SK-N-SH (cell line): ENCODE results near the gene GABRR2. TPM values are rescaled to one million over a fixed set of nuclear protein-coding genes. Genes with fewer than 3 reads are reported as not detected.

Experiments
- CTCF ChIA-PET: fragments of 300-600, 350-600 bp; formaldehyde crosslinking; extraction: SDS; loops from one replicate; lab custom pipeline; 2021; lab: Yijun Ruan, JAX
- POLR2A ChIA-PET: fragments of 350-600 bp; sonication (Branson Sonifier 250); formaldehyde crosslinking; extraction: SDS; loops from one replicate; lab custom pipeline; 2020; ENCODE audit warnings: antibody characterized with exemption, inconsistent platforms; lab: Yijun Ruan, JAX
- DNase-seq: peaks from one replicate; pipeline ENCODE4 v3.0.0; 2012
- H2AFZ ChIP-seq: fragments of 200-600 bp; sonication (generic); 2 replicates; pipeline ENCODE4 v1.8.1; 2016; ENCODE audit warnings: antibody characterized with exemption, mild to moderate bottlenecking, low read depth
- H3F3A ChIP-seq: fragments of 200-600 bp; sonication (generic); replicated peaks from 2 replicates; pipeline ENCODE3; 2016; ENCODE audit warnings: antibody characterized with exemption, mild to moderate bottlenecking; ENCODE audit not compliant: insufficient read depth
- H3K27ac ChIP-seq, 2 experiments: fragments of 200-500 bp in 1 of 2; fragments of 200-600 bp in 1 of 2; sonication (Bioruptor generic) in 1 of 2; sonication (generic), shearing (Covaris generic) in 1 of 2; 2 replicates each; pipeline versions ENCODE4 v1.5.1 to v1.6.1; 2014 to 2016; ENCODE audit warnings: low read depth in 2 of 2, inconsistent platforms in 1 of 2, low read length in 1 of 2, mild to moderate bottlenecking in 1 of 2, mixed read lengths in 1 of 2
- H3K27me3 ChIP-seq: fragments of 200-600 bp; sonication (generic), shearing (Covaris generic); 2 replicates; pipeline ENCODE4 v1.6.1; 2016; ENCODE audit warnings: mixed run types; ENCODE audit not compliant: insufficient read depth
- H3K36me3 ChIP-seq, 2 experiments: fragments of 200-500 bp in 1 of 2; fragments of 200-600 bp in 1 of 2; sonication (Bioruptor generic) in 1 of 2; sonication (generic) in 1 of 2; replicated peaks in 1 of 2; 2 replicates each; pipeline versions ENCODE3 to v1.5.1; 2014 to 2016; ENCODE audit warnings: low read length in 1 of 2, mild to moderate bottlenecking in 1 of 2; ENCODE audit not compliant: insufficient read depth in 2 of 2, control insufficient read depth in 1 of 2
- H3K4me1 ChIP-seq, 2 experiments: fragments of 200-500 bp in 1 of 2; fragments of 200-600 bp in 1 of 2; sonication (Bioruptor generic) in 1 of 2; sonication (generic), shearing (Covaris generic) in 1 of 2; 2 replicates each; pipeline versions ENCODE4 v1.5.1 to v1.6.1; 2014 to 2016; ENCODE audit warnings: low read depth in 1 of 2, low read length in 1 of 2, mixed run types in 1 of 2; ENCODE audit not compliant: insufficient read depth in 2 of 2, control insufficient read depth in 1 of 2
- H3K4me2 ChIP-seq: fragments of 200-600 bp; sonication (generic), shearing (Covaris generic); 2 replicates; pipeline ENCODE4 v1.6.1; 2017; ENCODE audit warnings: mixed run types
- H3K4me3 ChIP-seq, 2 experiments: fragments of 200-500 bp in 1 of 2; fragments of 200-600 bp in 1 of 2; sonication (Bioruptor generic) in 1 of 2; sonication (generic), shearing (Covaris generic) in 1 of 2; 2 replicates each; pipeline versions ENCODE4 v1.5.1 to v1.8.1; 2014 to 2016; ENCODE audit warnings: low read depth in 2 of 2, inconsistent platforms in 1 of 2, low read length in 1 of 2, mild to moderate bottlenecking in 1 of 2, mixed read lengths in 1 of 2, moderate library complexity in 1 of 2
- H3K79me2 ChIP-seq: fragments of 200-600 bp; sonication (generic); 2 replicates; pipeline ENCODE4 v1.8.1; 2017; ENCODE audit warnings: mild to moderate bottlenecking; ENCODE audit not compliant: insufficient read depth
- H3K9ac ChIP-seq: fragments of 200-600 bp; sonication (generic); 2 replicates; pipeline ENCODE4 v1.6.1; 2017; ENCODE audit warnings: mixed run types
- H3K9me2 ChIP-seq: fragments of 200-600 bp; sonication (generic); 2 replicates; pipeline ENCODE4 v1.6.1; 2017; ENCODE audit warnings: mixed run types
- H3K9me3 ChIP-seq: fragments of 200-600 bp; sonication (generic); 2 replicates; pipeline ENCODE4 v1.6.1; 2017; ENCODE audit warnings: mixed run types, mild to moderate bottlenecking, moderate library complexity
- H4K20me1 ChIP-seq: fragments of 200-600 bp; sonication (generic); 2 replicates; pipeline ENCODE4 v1.6.1; 2017; ENCODE audit warnings: mild to moderate bottlenecking, mixed run types; ENCODE audit not compliant: insufficient read depth
- ELF1 ChIP-seq: IDR thresholded peaks from 2 replicates; pipeline ENCODE4 v1.4.0; 2012
- JUND ChIP-seq: IDR thresholded peaks from 2 replicates; pipeline ENCODE4 v1.4.0; 2012
- NFIC ChIP-seq: IDR thresholded peaks from 2 replicates; pipeline ENCODE4 v1.4.0; 2012; ENCODE audit warnings: borderline replicate concordance
- NRF1 ChIP-seq: IDR thresholded peaks from 2 replicates; pipeline ENCODE4 v1.6.1; 2012; ENCODE audit warnings: low read depth, mild to moderate bottlenecking, low read length
- RCOR1 ChIP-seq: fragments of 150-350 bp; IDR thresholded peaks from 2 replicates; pipeline ENCODE4 v1.6.1; 2017; ENCODE audit warnings: antibody characterized with exemption, low read length
- RFX5 ChIP-seq: IDR thresholded peaks from 2 replicates; pipeline ENCODE4 v1.6.1; 2012; ENCODE audit warnings: mild to moderate bottlenecking, improper control_type of control experiment, low read length
- RXRA ChIP-seq: IDR thresholded peaks from 2 replicates; pipeline ENCODE4 v1.4.0; 2012; ENCODE audit warnings: low read depth, mild to moderate bottlenecking, borderline replicate concordance
- SIN3A ChIP-seq: IDR thresholded peaks from 2 replicates; pipeline ENCODE4 v1.6.1; 2012; ENCODE audit warnings: low read depth, mild to moderate bottlenecking, low read length, moderate library complexity, borderline replicate concordance
- YY1 ChIP-seq: IDR thresholded peaks from 2 replicates; pipeline ENCODE4 v1.4.0; 2012; ENCODE audit warnings: low read depth, mild to moderate bottlenecking
- WGBS: methylation state at CpG from one replicate; pipeline ENCODE4 v1.1.6; 2017; ENCODE audit warnings: low lambda C conversion rate; 5-methylcytosine and 5-hydroxymethylcytosine counted together
- polyA plus RNA-seq, 3 experiments: library from polyadenylated mRNA; depleted of rRNA; stranded (reverse); fragments of >200 nt; gene quantifications; 2 replicates each; pipeline ENCODE4 v1.2.3, GENCODE V29; 2012
- TF ChIP-seq, protein P1 (sequence below): fragments of 150-350 bp; IDR thresholded peaks from 2 replicates; pipeline ENCODE4 v1.6.1; 2017; ENCODE audit warnings: antibody characterized with exemption, low read length, low read depth, borderline replicate concordance
- TF ChIP-seq, protein P2 (sequence below): IDR thresholded peaks from 2 replicates; pipeline ENCODE4 v1.4.0; 2012; ENCODE audit warnings: low read depth, borderline replicate concordance
- TF ChIP-seq, protein P3 (sequence below): fragments of 200-600 bp; sonication (generic); IDR thresholded peaks from 2 replicates; pipeline ENCODE4 v1.6.1; 2017; ENCODE audit warnings: antibody characterized with exemption, mild to moderate bottlenecking, moderate library complexity
- TF ChIP-seq, protein P4 (sequence below): IDR thresholded peaks from 2 replicates; pipeline ENCODE4; 2012
- TF ChIP-seq, protein P5 (sequence below): IDR thresholded peaks from 2 replicates; pipeline ENCODE4 v1.6.1; 2012; ENCODE audit warnings: mild to moderate bottlenecking, low read depth, low read length, moderate library complexity
- TF ChIP-seq, protein P6 (sequence below): fragments of 150-350 bp; IDR thresholded peaks from 2 replicates; pipeline ENCODE4 v1.6.1; 2016; ENCODE audit warnings: mild to moderate bottlenecking, low read depth, low read length

Gene GABRR2
- polyA plus RNA-seq, 1 of the 3 experiments (the other 2 are of a cell fraction) = 0.18 TPM

DNA sequence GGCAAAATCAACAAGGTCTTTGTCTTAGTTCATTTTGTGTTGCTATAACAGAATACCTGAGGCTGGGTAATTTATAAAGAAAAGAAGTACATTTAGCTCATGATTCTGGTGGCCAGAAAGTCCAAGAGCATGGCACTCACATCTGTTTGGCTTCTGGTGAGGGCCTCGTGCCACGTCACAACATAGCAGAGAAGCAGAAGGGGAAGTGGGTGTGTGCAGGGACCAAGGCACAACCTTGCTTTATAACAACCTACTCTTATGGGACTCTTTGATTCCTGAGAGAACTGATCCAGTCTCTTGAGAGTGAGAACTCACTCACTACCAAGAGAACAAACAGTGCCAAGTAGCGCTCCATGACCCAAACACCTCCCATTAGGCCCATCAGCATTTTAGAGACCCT is 25.4 kb downstream of the GABRR2 start:
- Histone ChIP-seq H3K9me3 (no peaks in the 10 kb centered on the region), H2AFZ (no peak overlapping the region), H3K36me3 (no peaks in the 10 kb centered on the region), H3K27me3 (no peaks in the 10 kb centered on the region), H4K20me1 (no peaks in the 10 kb centered on the region), H3K9me2 (no peaks in the 10 kb centered on the region), H3F3A (no peaks in the 10 kb centered on the region), H3K9ac (no peak overlapping the region), H3K4me3 (no peak overlapping the region), H3K79me2 (no peaks in the 10 kb centered on the region), H3K4me2 (no peak overlapping the region), H3K27ac (no peak overlapping the region), H3K4me1 (no peaks in the 10 kb centered on the region)
- TF ChIP-seq YY1 (no peak), JUND (no peak), RXRA (no peak), RFX5 (no peak), NFIC (no peak), SIN3A (no peak), ELF1 (no peak), RCOR1 (no peak), NRF1 (no peak)
- TF ChIP-seq, protein P1, sequence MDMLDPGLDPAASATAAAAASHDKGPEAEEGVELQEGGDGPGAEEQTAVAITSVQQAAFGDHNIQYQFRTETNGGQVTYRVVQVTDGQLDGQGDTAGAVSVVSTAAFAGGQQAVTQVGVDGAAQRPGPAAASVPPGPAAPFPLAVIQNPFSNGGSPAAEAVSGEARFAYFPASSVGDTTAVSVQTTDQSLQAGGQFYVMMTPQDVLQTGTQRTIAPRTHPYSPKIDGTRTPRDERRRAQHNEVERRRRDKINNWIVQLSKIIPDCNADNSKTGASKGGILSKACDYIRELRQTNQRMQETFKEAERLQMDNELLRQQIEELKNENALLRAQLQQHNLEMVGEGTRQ = no peak
- TF ChIP-seq, protein P2, sequence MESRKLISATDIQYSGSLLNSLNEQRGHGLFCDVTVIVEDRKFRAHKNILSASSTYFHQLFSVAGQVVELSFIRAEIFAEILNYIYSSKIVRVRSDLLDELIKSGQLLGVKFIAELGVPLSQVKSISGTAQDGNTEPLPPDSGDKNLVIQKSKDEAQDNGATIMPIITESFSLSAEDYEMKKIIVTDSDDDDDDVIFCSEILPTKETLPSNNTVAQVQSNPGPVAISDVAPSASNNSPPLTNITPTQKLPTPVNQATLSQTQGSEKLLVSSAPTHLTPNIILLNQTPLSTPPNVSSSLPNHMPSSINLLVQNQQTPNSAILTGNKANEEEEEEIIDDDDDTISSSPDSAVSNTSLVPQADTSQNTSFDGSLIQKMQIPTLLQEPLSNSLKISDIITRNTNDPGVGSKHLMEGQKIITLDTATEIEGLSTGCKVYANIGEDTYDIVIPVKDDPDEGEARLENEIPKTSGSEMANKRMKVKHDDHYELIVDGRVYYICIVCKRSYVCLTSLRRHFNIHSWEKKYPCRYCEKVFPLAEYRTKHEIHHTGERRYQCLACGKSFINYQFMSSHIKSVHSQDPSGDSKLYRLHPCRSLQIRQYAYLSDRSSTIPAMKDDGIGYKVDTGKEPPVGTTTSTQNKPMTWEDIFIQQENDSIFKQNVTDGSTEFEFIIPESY = no peak
- TF ChIP-seq, protein P3, sequence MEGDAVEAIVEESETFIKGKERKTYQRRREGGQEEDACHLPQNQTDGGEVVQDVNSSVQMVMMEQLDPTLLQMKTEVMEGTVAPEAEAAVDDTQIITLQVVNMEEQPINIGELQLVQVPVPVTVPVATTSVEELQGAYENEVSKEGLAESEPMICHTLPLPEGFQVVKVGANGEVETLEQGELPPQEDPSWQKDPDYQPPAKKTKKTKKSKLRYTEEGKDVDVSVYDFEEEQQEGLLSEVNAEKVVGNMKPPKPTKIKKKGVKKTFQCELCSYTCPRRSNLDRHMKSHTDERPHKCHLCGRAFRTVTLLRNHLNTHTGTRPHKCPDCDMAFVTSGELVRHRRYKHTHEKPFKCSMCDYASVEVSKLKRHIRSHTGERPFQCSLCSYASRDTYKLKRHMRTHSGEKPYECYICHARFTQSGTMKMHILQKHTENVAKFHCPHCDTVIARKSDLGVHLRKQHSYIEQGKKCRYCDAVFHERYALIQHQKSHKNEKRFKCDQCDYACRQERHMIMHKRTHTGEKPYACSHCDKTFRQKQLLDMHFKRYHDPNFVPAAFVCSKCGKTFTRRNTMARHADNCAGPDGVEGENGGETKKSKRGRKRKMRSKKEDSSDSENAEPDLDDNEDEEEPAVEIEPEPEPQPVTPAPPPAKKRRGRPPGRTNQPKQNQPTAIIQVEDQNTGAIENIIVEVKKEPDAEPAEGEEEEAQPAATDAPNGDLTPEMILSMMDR = no peak
- TF ChIP-seq, protein P4, sequence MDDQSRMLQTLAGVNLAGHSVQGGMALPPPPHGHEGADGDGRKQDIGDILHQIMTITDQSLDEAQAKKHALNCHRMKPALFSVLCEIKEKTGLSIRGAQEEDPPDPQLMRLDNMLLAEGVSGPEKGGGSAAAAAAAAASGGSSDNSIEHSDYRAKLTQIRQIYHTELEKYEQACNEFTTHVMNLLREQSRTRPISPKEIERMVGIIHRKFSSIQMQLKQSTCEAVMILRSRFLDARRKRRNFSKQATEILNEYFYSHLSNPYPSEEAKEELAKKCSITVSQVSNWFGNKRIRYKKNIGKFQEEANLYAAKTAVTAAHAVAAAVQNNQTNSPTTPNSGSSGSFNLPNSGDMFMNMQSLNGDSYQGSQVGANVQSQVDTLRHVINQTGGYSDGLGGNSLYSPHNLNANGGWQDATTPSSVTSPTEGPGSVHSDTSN = no peak
- TF ChIP-seq, protein P5, sequence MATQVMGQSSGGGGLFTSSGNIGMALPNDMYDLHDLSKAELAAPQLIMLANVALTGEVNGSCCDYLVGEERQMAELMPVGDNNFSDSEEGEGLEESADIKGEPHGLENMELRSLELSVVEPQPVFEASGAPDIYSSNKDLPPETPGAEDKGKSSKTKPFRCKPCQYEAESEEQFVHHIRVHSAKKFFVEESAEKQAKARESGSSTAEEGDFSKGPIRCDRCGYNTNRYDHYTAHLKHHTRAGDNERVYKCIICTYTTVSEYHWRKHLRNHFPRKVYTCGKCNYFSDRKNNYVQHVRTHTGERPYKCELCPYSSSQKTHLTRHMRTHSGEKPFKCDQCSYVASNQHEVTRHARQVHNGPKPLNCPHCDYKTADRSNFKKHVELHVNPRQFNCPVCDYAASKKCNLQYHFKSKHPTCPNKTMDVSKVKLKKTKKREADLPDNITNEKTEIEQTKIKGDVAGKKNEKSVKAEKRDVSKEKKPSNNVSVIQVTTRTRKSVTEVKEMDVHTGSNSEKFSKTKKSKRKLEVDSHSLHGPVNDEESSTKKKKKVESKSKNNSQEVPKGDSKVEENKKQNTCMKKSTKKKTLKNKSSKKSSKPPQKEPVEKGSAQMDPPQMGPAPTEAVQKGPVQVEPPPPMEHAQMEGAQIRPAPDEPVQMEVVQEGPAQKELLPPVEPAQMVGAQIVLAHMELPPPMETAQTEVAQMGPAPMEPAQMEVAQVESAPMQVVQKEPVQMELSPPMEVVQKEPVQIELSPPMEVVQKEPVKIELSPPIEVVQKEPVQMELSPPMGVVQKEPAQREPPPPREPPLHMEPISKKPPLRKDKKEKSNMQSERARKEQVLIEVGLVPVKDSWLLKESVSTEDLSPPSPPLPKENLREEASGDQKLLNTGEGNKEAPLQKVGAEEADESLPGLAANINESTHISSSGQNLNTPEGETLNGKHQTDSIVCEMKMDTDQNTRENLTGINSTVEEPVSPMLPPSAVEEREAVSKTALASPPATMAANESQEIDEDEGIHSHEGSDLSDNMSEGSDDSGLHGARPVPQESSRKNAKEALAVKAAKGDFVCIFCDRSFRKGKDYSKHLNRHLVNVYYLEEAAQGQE = no peak
- TF ChIP-seq, protein P6, sequence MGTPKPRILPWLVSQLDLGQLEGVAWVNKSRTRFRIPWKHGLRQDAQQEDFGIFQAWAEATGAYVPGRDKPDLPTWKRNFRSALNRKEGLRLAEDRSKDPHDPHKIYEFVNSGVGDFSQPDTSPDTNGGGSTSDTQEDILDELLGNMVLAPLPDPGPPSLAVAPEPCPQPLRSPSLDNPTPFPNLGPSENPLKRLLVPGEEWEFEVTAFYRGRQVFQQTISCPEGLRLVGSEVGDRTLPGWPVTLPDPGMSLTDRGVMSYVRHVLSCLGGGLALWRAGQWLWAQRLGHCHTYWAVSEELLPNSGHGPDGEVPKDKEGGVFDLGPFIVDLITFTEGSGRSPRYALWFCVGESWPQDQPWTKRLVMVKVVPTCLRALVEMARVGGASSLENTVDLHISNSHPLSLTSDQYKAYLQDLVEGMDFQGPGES = no peak
- ChIA-PET CTCF (interaction anchor here (0.9 to 2.7 kb wide), 2 partner anchors 9 to 78 kb away, joined by 3 to 6 read pairs; no protein-coding TSS in a partner anchor), POLR2A (no interaction called here)
- DNase-seq = no peak
- WGBS = 82% methylated on average over 2 of the region's 3 CpGs
